ENCODE measurements around the gene ZNF576.

ZNF576 gene

DNA sequence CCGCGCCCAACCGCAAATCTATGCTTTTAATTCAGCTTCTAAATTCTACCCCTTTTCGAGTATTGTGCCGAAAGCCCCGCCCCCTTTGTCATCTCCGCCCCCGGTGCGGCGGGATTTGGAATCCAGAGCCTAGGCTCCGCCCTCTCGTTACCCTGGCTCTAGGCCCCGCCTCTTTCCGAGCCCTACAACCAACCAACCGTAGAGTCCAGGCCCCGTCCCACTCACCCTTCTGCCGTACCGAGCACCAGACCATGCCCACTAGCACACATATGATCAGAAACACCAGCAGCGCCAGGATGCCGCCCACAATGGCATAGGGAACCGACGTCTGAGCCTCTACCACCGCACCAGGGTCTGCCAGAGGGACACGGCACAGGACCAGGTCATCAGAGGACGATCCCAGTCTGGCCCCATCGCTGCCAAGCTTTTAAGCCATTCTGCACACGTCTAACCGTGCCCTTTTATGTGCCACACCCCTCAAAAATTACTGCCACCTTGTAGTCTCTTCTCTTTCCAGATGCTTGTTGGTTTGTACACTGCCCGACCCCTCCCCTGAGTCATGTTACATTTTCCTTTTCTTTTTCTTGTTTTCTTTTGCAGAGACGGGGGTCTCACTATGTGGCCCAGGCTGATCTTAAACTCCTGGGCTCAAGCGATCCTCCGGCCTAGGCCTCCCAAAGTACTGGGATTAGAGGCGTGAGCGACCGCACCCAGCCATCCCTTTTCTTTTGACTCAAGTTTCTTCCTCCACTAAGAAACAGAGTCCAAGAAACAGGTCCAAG lies 27.7 kb downstream of the ZNF576 start:
- Histone ChIP-seq H3K4me2 (peak overlapping the region; percentile 72; the same call in 1 of the 2 replicates), H4K20me1 (ENCODE audit: insufficient read depth) (no peaks in the 10 kb centered on the region), H3K79me2 (ENCODE audit: insufficient read depth, low read depth) (no peaks in the 10 kb centered on the region), H2AFZ (ENCODE audit: low read depth) (peak overlapping the region; percentile 46; the same call in 1 of the 2 replicates), H3K9ac (no peak overlapping the region), H3K27ac (no peak overlapping the region), H3K36me3 (ENCODE audit: insufficient read depth) (no peaks in the 10 kb centered on the region), H3K4me1 (ENCODE audit: low read depth, poor library complexity, severe bottlenecking) (peaks cover 10% of the 10 kb centered on the region), H3K27me3 (ENCODE audit: insufficient read depth, low read depth) (no peaks in the 10 kb centered on the region), H3K4me3 (IDR thresholded peaks at IDR 0.05; ENCODE audit: insufficient read depth, low read depth, low read length) (no peak overlapping the region)
- TF ChIP-seq, protein P1, sequence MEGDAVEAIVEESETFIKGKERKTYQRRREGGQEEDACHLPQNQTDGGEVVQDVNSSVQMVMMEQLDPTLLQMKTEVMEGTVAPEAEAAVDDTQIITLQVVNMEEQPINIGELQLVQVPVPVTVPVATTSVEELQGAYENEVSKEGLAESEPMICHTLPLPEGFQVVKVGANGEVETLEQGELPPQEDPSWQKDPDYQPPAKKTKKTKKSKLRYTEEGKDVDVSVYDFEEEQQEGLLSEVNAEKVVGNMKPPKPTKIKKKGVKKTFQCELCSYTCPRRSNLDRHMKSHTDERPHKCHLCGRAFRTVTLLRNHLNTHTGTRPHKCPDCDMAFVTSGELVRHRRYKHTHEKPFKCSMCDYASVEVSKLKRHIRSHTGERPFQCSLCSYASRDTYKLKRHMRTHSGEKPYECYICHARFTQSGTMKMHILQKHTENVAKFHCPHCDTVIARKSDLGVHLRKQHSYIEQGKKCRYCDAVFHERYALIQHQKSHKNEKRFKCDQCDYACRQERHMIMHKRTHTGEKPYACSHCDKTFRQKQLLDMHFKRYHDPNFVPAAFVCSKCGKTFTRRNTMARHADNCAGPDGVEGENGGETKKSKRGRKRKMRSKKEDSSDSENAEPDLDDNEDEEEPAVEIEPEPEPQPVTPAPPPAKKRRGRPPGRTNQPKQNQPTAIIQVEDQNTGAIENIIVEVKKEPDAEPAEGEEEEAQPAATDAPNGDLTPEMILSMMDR (conservative IDR thresholded peaks at IDR 0.05; ENCODE audit: low read depth, low read length), result no peak

DNA sequence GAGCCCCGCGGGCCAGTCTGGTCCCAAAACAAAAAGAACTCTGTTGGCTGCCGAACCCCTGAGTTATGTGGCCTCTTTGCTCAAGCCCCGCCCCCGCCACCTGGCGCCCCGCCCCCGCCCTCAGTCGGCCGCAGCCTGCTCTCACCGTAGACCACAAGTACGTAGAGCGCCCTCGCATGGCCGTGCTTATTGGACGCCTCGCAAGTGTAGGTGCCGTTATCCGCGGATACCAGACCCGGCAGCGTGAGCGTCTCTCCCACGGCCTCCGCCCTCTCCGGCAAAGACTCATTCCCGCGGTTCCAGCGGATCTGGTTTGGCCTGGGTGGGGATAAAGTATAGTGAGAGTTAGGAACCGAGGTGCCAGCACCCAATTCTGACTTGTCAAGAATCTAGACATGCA lies 28.5 kb downstream of the ZNF576 start:
- TF ChIP-seq, protein P1 (conservative IDR thresholded peaks at IDR 0.05; ENCODE audit: low read depth, low read length), result peak; percentile 51; the same call in 1 of the 2 replicates
- no peak overlapping the region for H3K4me3 ChIP-seq (IDR thresholded peaks at IDR 0.05; ENCODE audit: insufficient read depth, low read depth, low read length)
- no peaks in the 10 kb centered on the region for H3K79me2 ChIP-seq (ENCODE audit: insufficient read depth, low read depth)
- H3K4me2 ChIP-seq, result peak overlapping the region; percentile 72; the same call in 1 of the 2 replicates
- no peaks in the 10 kb centered on the region for H4K20me1 ChIP-seq (ENCODE audit: insufficient read depth)
- H3K9ac ChIP-seq, result no peak overlapping the region
- H3K4me1 ChIP-seq (ENCODE audit: low read depth, poor library complexity, severe bottlenecking), result peaks cover 9% of the 10 kb centered on the region
- H3K36me3 ChIP-seq (ENCODE audit: insufficient read depth), result no peaks in the 10 kb centered on the region
- no peak overlapping the region for H3K27ac ChIP-seq
- peak overlapping the region; percentile 46; the same call in 1 of the 2 replicates for H2AFZ ChIP-seq (ENCODE audit: low read depth)
- H3K27me3 ChIP-seq (ENCODE audit: insufficient read depth, low read depth), result no peaks in the 10 kb centered on the region

DNA sequence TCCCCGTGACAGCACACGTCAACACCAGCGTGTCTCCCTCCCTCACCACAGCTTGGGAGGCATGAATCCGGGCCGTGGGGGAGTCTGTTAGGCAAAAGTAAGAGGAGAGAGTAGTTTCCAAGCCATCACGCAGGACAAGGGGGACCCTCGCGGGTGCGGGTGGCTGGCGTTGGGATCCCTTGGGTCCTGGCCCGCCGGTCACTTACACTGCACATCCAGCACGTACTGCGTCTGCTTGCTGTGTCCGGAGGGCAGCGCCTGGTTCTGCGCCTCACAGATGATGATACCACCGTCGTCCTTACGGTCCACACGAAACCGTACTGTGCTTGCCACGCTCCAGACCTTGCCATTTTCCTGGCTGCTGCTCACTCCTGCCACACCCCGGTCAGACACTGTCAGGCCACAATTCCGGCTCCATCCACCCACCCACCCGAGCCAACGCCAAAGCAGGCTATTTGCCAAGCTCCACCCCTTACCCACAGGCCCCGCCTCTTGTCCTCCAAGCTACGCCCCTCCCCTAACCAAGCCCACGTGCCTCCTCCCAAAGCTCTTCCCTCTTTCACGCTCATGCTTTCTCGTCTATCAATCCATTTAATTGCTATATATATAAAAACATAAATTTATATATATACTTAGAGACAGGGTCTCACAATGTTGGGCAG lies 29.7 kb downstream of the ZNF576 start:
- Histone ChIP-seq H3K4me3 (IDR thresholded peaks at IDR 0.05; ENCODE audit: insufficient read depth, low read depth, low read length) (no peak overlapping the region), H3K9ac (no peak overlapping the region), H3K4me2 (no peak overlapping the region), H3K4me1 (ENCODE audit: low read depth, poor library complexity, severe bottlenecking) (peaks cover 4% of the 10 kb centered on the region), H3K36me3 (ENCODE audit: insufficient read depth) (no peaks in the 10 kb centered on the region), H4K20me1 (ENCODE audit: insufficient read depth) (no peaks in the 10 kb centered on the region), H3K27ac (no peak overlapping the region), H3K79me2 (ENCODE audit: insufficient read depth, low read depth) (no peaks in the 10 kb centered on the region), H2AFZ (ENCODE audit: low read depth) (no peak overlapping the region), H3K27me3 (ENCODE audit: insufficient read depth, low read depth) (no peaks in the 10 kb centered on the region)
- TF ChIP-seq, protein P1 (conservative IDR thresholded peaks at IDR 0.05; ENCODE audit: low read depth, low read length), result no peak

DNA sequence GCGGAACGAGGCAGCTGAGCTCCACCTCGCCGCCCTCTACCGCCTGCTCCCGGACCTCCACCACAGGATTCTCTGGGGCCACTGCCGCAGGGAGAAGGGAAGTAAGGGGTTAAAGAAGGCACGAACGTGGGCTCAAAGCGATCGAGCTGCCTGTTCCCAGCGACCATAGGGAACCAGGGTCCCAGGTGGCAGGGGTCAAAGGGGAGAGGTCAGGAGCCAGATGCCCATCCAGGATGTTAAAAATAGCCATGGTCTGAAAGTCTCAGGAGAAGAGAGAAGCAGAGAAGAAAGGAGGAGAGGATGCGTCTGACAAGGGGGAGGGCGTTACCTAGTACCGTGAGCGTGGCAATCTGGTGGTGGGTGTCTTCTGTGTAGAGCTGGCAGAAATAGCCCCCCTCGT lies 30.4 kb downstream of the ZNF576 start:
- Histone ChIP-seq H2AFZ (ENCODE audit: low read depth) (no peak overlapping the region), H3K4me2 (no peak overlapping the region), H3K79me2 (ENCODE audit: insufficient read depth, low read depth) (no peaks in the 10 kb centered on the region), H3K36me3 (ENCODE audit: insufficient read depth) (no peaks in the 10 kb centered on the region), H4K20me1 (ENCODE audit: insufficient read depth) (no peaks in the 10 kb centered on the region), H3K27ac (no peak overlapping the region), H3K4me1 (ENCODE audit: low read depth, poor library complexity, severe bottlenecking) (peaks cover 4% of the 10 kb centered on the region), H3K9ac (no peak overlapping the region), H3K27me3 (ENCODE audit: insufficient read depth, low read depth) (no peaks in the 10 kb centered on the region; the same call in 1 of the 2 replicates), H3K4me3 (IDR thresholded peaks at IDR 0.05; ENCODE audit: insufficient read depth, low read depth, low read length) (no peak overlapping the region)
- TF ChIP-seq, protein P1 (conservative IDR thresholded peaks at IDR 0.05; ENCODE audit: low read depth, low read length), result no peak
